Astrocyte of the spinal cord (primary cell): Measurements from ENCODE around the gene TNS2.

Source experiments
- DNase-seq: peaks from one replicate; pipeline ENCODE4 v3.0.0; 2011; ENCODE audit warnings: low read depth, low spot score
- H3K4me3 ChIP-seq: 2 replicates; pipeline ENCODE4 v1.5.1; 2011; ENCODE audit warnings: low read depth, mild to moderate bottlenecking, low read length, moderate library complexity
- CTCF ChIP-seq: IDR thresholded peaks from 2 replicates; pipeline ENCODE4 v1.5.1; 2012; ENCODE audit warnings: low read depth, mild to moderate bottlenecking, low read length, inconsistent platforms
- in situ Hi-C: cut with HindIII; loops from 2 replicates; pipeline ENCODE4 v1.10.0; 2017; ENCODE audit warnings: low sequenced_read_pairs

The TNS2 gene

GRCh38 chr12:53101266-53101665 lies 51.4 kb downstream of the TNS2 start:
- DNase-seq, result no peak
- in situ Hi-C loops, result no loop called here
- no peak for TF ChIP-seq CTCF
- no peak overlapping the region for H3K4me3 ChIP-seq

GRCh38 chr12:53101931-53102781 lies 52.3 kb downstream of the TNS2 start:
- H3K4me3 ChIP-seq, result no peak overlapping the region
- in situ Hi-C loops, result no loop called here
- no peak for DNase-seq
- TF ChIP-seq CTCF, result no peak

- no peak for DNase-seq
These were observed 53.3 kb downstream of the TNS2 start, which contains the start of gene SOAT2 for GRCh38 chr12:53102883-53103807. TSS of gene SOAT2 (plus strand) at chr12:53103486. CDS start at chr12:53103578, 92 bp downstream.

GRCh38 chr12:53103860-53104305 lies 54.0 kb downstream of the TNS2 start:
- H3K4me3 ChIP-seq, result no peak overlapping the region
- no peak for TF ChIP-seq CTCF

More at GRCh38 chr12:53102883-53103807, 53.3 kb downstream of the TNS2 start, which contains the start of gene SOAT2:
- no peak for TF ChIP-seq CTCF
- no peak within 1 kb of the TSS for H3K4me3 ChIP-seq
- in situ Hi-C loops, result no loop called here

GRCh38 chr12:53105256-53105655 lies 55.4 kb downstream of the TNS2 start:
- no peak for DNase-seq
- TF ChIP-seq CTCF, result no peak
- in situ Hi-C loops, result no loop called here
- H3K4me3 ChIP-seq, result no peak overlapping the region

More at GRCh38 chr12:53103860-53104305, 54.0 kb downstream of the TNS2 start:
- in situ Hi-C loops, result no loop called here
- DNase-seq, result no peak

- H3K4me3 ChIP-seq, result no peak overlapping the region
- no peak for DNase-seq
- no peak for TF ChIP-seq CTCF
- in situ Hi-C loops, result no loop called here
These were observed 56.0 kb downstream of the TNS2 start for GRCh38 chr12:53105712-53106439.
